Stimulated activated CD8-positive, alpha-beta memory T cell treated with anti-CD3 and anti-CD28 coated beads, Interleukin-4, amount 100 ng/mL, for 24 hours (primary cell): ENCODE data around the gene CLCN7.

Experiments
- DNase-seq: peaks from one replicate; pipeline ENCODE4 v3.0.0-alpha.2; 2020; ENCODE audit warnings: low read depth

The CLCN7 gene

GRCh38 chr16:1401758-1402154 lies 73.1 kb downstream of the CLCN7 start:
- DNase-seq = no peak

- DNase-seq = no peak
Observed at GRCh38 chr16:1401061-1401757, 73.6 kb downstream of the CLCN7 start.

- DNase-seq = no peak
Observed at GRCh38 chr16:1398826-1399581, 75.8 kb downstream of the CLCN7 start.

GRCh38 chr16:1398351-1398750 lies 76.5 kb downstream of the CLCN7 start:
- DNase-seq = no peak

- DNase-seq = no peak
Observed at GRCh38 chr16:1397779-1398178, 77.0 kb downstream of the CLCN7 start.

GRCh38 chr16:1395444-1396031 lies 79.3 kb downstream of the CLCN7 start:
- DNase-seq = no peak
